ENCODE data around the gene MARCHF10. TPM values are rescaled to one million over a fixed set of nuclear protein-coding genes. Genes with fewer than 3 reads are reported as not detected.

Gene MARCHF10
- total RNA-seq, 1 experiment from 2014 or later = not detected

- Histone ChIP-seq H3K4me1 (ENCODE audit: insufficient read depth, low read length) (peaks cover 27% of the 10 kb centered on the region), H3F3A (ENCODE audit: low read length, unreplicated experiment) (no peaks in the 10 kb centered on the region), H3K27me3 (ENCODE audit: low read length) (no peaks in the 10 kb centered on the region), H4K20me1 (ENCODE audit: low read length) (no peaks in the 10 kb centered on the region), H3K27ac (ENCODE audit: low read length) (no peak overlapping the region), H3K9me2 (replicated peaks; ENCODE audit: low read length) (no peaks in the 10 kb centered on the region), H3K4me2 (ENCODE audit: low read length) (peak overlapping the region; percentile 5; the same call in 1 of the 2 replicates), H3K79me2 (ENCODE audit: low read length) (no peaks in the 10 kb centered on the region), H3K9me3 (ENCODE audit: low read length) (no peaks in the 10 kb centered on the region), H3K36me3 (ENCODE audit: low read depth, low read length) (no peaks in the 10 kb centered on the region), H2AFZ (ENCODE audit: low read length) (no peak overlapping the region), H3K9ac (ENCODE audit: low read length) (no peak overlapping the region), H3K4me3 (ENCODE audit: low read length) (no peak overlapping the region)
- ATAC-seq (peak; percentile 7; the same call in 1 of the 2 replicates), DNase-seq (peak; percentile 48)
- ChIA-PET POLR2A (ENCODE audit: unreplicated experiment) (interaction anchor here (0.7 kb wide), 1 partner anchor 226 kb away, joined by 3 read pairs; no protein-coding TSS in a partner anchor), CTCF (no interaction called here)
- BruUV-seq (replicated peaks) = no TSS peak
- TF ChIP-seq EZH2phosphoT487 (IDR thresholded peaks at IDR 0.05; ENCODE audit: borderline replicate concordance, low read length) (no peak), EZH2 (IDR thresholded peaks at IDR 0.05; ENCODE audit: low read length, unreplicated experiment) (no peak), CTCF (conservative IDR thresholded peaks at IDR 0.05; ENCODE audit: low read depth, low read length) (no peak)
- intact Hi-C loops (cut with micrococcal nuclease) = loop anchor here (1.0 to 5.0 kb wide), 2 partner anchors 18 to 206 kb away; partner anchors contain the start of gene TANC2
Observed at GRCh38 chr17:62760945-62761267, 47.2 kb downstream of the MARCHF10 start.

- ATAC-seq (no peak), DNase-seq (no peak)
- intact Hi-C loops (cut with micrococcal nuclease) = loop anchor here (5.0 kb wide), 1 partner anchor 207 kb away; the partner anchor contains the start of gene TANC2
- ChIA-PET POLR2A (ENCODE audit: unreplicated experiment) (interaction anchor here (0.7 kb wide), 1 partner anchor 226 kb away, joined by 3 read pairs; no protein-coding TSS in a partner anchor), CTCF (no interaction called here)
- TF ChIP-seq EZH2phosphoT487 (IDR thresholded peaks at IDR 0.05; ENCODE audit: borderline replicate concordance, low read length) (no peak), CTCF (conservative IDR thresholded peaks at IDR 0.05; ENCODE audit: low read depth, low read length) (no peak), EZH2 (IDR thresholded peaks at IDR 0.05; ENCODE audit: low read length, unreplicated experiment) (no peak)
- H3K36me3 ChIP-seq (ENCODE audit: low read depth, low read length) = no peaks in the 10 kb centered on the region
- no peak overlapping the region for H3K27ac ChIP-seq (ENCODE audit: low read length)
- no peaks in the 10 kb centered on the region for H3K79me2 ChIP-seq (ENCODE audit: low read length)
- H3K4me3 ChIP-seq (ENCODE audit: low read length) = no peak overlapping the region
- BruUV-seq (replicated peaks) = no TSS peak
- no peaks in the 10 kb centered on the region for H3F3A ChIP-seq (ENCODE audit: low read length, unreplicated experiment)
- H3K27me3 ChIP-seq (ENCODE audit: low read length) = no peaks in the 10 kb centered on the region
- H3K4me1 ChIP-seq (ENCODE audit: insufficient read depth, low read length) = peaks cover 27% of the 10 kb centered on the region
- H2AFZ ChIP-seq (ENCODE audit: low read length) = no peak overlapping the region
- no peaks in the 10 kb centered on the region for H3K9me3 ChIP-seq (ENCODE audit: low read length)
- no peaks in the 10 kb centered on the region for H3K9me2 ChIP-seq (replicated peaks; ENCODE audit: low read length)
- no peaks in the 10 kb centered on the region for H4K20me1 ChIP-seq (ENCODE audit: low read length)
- 0 out of 2 replicates have a peak overlapping the region, but pooled peaks have one; percentile 5 for H3K4me2 ChIP-seq (ENCODE audit: low read length)
- no peak overlapping the region for H3K9ac ChIP-seq (ENCODE audit: low read length)
Observed at GRCh38 chr17:62760059-62760944, 47.8 kb downstream of the MARCHF10 start.

GRCh38 chr17:62757500-62757951 lies 50.6 kb downstream of the MARCHF10 start:
- no peak overlapping the region for H3K4me2 ChIP-seq (ENCODE audit: low read length)
- H3K4me3 ChIP-seq (ENCODE audit: low read length) = no peak overlapping the region
- no peak overlapping the region for H2AFZ ChIP-seq (ENCODE audit: low read length)
- ChIA-PET CTCF (no interaction called here), POLR2A (ENCODE audit: unreplicated experiment) (no interaction called here)
- no peaks in the 10 kb centered on the region for H3K9me2 ChIP-seq (replicated peaks; ENCODE audit: low read length)
- no peaks in the 10 kb centered on the region for H3F3A ChIP-seq (ENCODE audit: low read length, unreplicated experiment)
- no peak for TF ChIP-seq EZH2 (IDR thresholded peaks at IDR 0.05; ENCODE audit: low read length, unreplicated experiment)
- TF ChIP-seq EZH2phosphoT487 (IDR thresholded peaks at IDR 0.05; ENCODE audit: borderline replicate concordance, low read length) = no peak
- TF ChIP-seq CTCF (conservative IDR thresholded peaks at IDR 0.05; ENCODE audit: low read depth, low read length) = no peak
- H3K27ac ChIP-seq (ENCODE audit: low read length) = no peak overlapping the region
- intact Hi-C loops (cut with micrococcal nuclease) = no loop called here
- H3K36me3 ChIP-seq (ENCODE audit: low read depth, low read length) = no peaks in the 10 kb centered on the region
- no TSS peak for BruUV-seq (replicated peaks)
- no peaks in the 10 kb centered on the region for H3K79me2 ChIP-seq (ENCODE audit: low read length)
- H3K27me3 ChIP-seq (ENCODE audit: low read length) = no peaks in the 10 kb centered on the region
- H3K9me3 ChIP-seq (ENCODE audit: low read length) = no peaks in the 10 kb centered on the region
- H4K20me1 ChIP-seq (ENCODE audit: low read length) = no peaks in the 10 kb centered on the region
- ATAC-seq (no peak), DNase-seq (no peak)
- no peak overlapping the region for H3K9ac ChIP-seq (ENCODE audit: low read length)
- peaks cover 23% of the 10 kb centered on the region for H3K4me1 ChIP-seq (ENCODE audit: insufficient read depth, low read length)

Data from PC-3 (cell line).